HG02642 (cell line): ENCODE measurements around the gene MTRR.

ENCODE experiments used
- ATAC-seq: cut with Tn5 transposase; IDR thresholded peaks from one replicate; pipeline ENCODE4 v1.9.1; 2021; ENCODE audit warnings: mild to moderate bottlenecking; ENCODE audit not compliant: unreplicated experiment, poor library complexity

MTRR gene

GRCh38 chr5:7930011-7930410 lies 61.1 kb downstream of the MTRR start:
- no peak for ATAC-seq

GRCh38 chr5:7941692-7942091 lies 72.7 kb downstream of the MTRR start:
- ATAC-seq: no peak

GRCh38 chr5:7947301-7947700 lies 78.4 kb downstream of the MTRR start:
- ATAC-seq: no peak
